AG08395 (cell line): ENCODE data around the gene PHLPP1.
A peak's percentile ranks its signal among the peaks of the same experiment; 100 is the strongest.

Source experiments
- DNase-seq: peaks from one replicate; pipeline ENCODE4 v3.0.0; 2012; ENCODE audit warnings: mixed read lengths, low spot score

Gene PHLPP1

GRCh38 chr18:63007231-63007630 is 291.9 kb downstream of the PHLPP1 start:
- no peak for DNase-seq

GRCh38 chr18:63016270-63016669 is 300.9 kb downstream of the PHLPP1 start:
- DNase-seq = peak; percentile 80

- no peak for DNase-seq
Measured at GRCh38 chr18:63017076-63017475, 301.7 kb downstream of the PHLPP1 start.

GRCh38 chr18:63017977-63018376 is 302.6 kb downstream of the PHLPP1 start:
- no peak for DNase-seq

- DNase-seq = no peak
Measured at GRCh38 chr18:63022429-63023022, 307.2 kb downstream of the PHLPP1 start.

- no peak for DNase-seq
Measured at GRCh38 chr18:63025251-63026090, 310.1 kb downstream of the PHLPP1 start.

- no peak for DNase-seq
Measured at GRCh38 chr18:63028380-63028779, 313.0 kb downstream of the PHLPP1 start.
